Measurements from ENCODE around the gene LAT. TPM values are rescaled to one million over a fixed set of nuclear protein-coding genes. Genes with fewer than 3 reads are reported as not detected.
"Not testable (repeated sequence)": the region's sequence is repeated elsewhere in the genome, so short reads cannot be mapped to it uniquely, and the experiment has no call there.

The LAT gene
- total and polyA plus RNA-seq, 2 donors (not counting 3 experiments of a cell fraction or from before 2014, with no cell fraction given), result 4.5 to 5.9 TPM

DNA sequence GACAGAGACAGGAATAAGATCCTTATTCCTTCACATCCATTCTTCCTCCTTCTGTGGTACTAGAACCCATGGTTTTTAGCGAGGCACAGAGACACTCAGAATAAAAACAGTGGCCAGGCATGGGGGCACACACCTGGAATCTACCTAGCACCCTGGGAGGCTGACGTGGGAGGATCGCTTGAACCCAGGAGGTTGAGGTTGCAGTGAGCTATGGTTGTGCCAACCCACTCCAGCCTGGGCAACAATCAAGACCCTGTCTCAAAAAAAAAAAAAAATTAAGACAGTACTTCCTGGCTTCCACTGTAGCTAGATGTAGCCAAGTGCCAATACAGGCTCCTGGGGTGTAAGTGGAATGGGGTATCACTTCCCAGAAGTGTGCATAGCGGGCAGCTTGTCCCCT lies 17.7 kb upstream of the LAT start:
- Histone ChIP-seq H3K9me3 (replicated peaks; ENCODE audit: control insufficient read depth, insufficient read depth, low read length) (no peaks in the 10 kb centered on the region), H3K4me3 (replicated peaks in 1 of 3; ENCODE audit: insufficient read depth in 1 of 3, low read depth in 1 of 3, low read length in 3 of 3) (no peak overlapping the region), H3K4me2 (ENCODE audit: insufficient read depth, low read length) (no peak overlapping the region), H3K27me3 (ENCODE audit: control insufficient read depth in 2 of 2, insufficient read depth in 2 of 2, low read length in 2 of 2) (no peaks in the 10 kb centered on the region), H3K9ac (replicated peaks; ENCODE audit: extremely low read depth, insufficient read depth, low read length) (no peak overlapping the region), H4K20me1 (replicated peaks; ENCODE audit: control insufficient read depth, extremely low read depth, insufficient read depth, low read length) (no peaks in the 10 kb centered on the region), H2AFZ (ENCODE audit: low read depth, low read length) (no peak overlapping the region), H3K27ac (ENCODE audit: insufficient read depth, low read depth, low read length) (no peak overlapping the region), H3K9me1 (replicated peaks; ENCODE audit: control insufficient read depth, extremely low read depth, insufficient read depth, low read length) (no peaks in the 10 kb centered on the region), H3K36me3 (ENCODE audit: control insufficient read depth in 2 of 2, extremely low read depth in 1 of 2, insufficient read depth in 2 of 2, low read length in 2 of 2) (peaks cover 4 to 17% of the 10 kb centered on the region in 2 experiments), H3K79me2 (ENCODE audit: control insufficient read depth, insufficient read depth, low read length) (no peaks in the 10 kb centered on the region), H3K4me1 (ENCODE audit: control insufficient read depth, extremely low read depth, insufficient read depth, low read length) (no peaks in the 10 kb centered on the region)
- BruUV-seq (replicated peaks), result no TSS peak
- intact Hi-C loops (cut with micrococcal nuclease), result no loop called here
- dilution Hi-C loops (cut with MboI; ENCODE audit: extremely low pct_ligation_motif_present, low sequenced_read_pairs), result no loop called here
- FAIRE-seq (no peak), DNase-seq (ENCODE audit: low read depth, low spot score) (no peak)
- POLR2A ChIA-PET, result no interaction called here
- CTCF ChIA-PET, result no interaction called here
- TF ChIP-seq, protein P1, sequence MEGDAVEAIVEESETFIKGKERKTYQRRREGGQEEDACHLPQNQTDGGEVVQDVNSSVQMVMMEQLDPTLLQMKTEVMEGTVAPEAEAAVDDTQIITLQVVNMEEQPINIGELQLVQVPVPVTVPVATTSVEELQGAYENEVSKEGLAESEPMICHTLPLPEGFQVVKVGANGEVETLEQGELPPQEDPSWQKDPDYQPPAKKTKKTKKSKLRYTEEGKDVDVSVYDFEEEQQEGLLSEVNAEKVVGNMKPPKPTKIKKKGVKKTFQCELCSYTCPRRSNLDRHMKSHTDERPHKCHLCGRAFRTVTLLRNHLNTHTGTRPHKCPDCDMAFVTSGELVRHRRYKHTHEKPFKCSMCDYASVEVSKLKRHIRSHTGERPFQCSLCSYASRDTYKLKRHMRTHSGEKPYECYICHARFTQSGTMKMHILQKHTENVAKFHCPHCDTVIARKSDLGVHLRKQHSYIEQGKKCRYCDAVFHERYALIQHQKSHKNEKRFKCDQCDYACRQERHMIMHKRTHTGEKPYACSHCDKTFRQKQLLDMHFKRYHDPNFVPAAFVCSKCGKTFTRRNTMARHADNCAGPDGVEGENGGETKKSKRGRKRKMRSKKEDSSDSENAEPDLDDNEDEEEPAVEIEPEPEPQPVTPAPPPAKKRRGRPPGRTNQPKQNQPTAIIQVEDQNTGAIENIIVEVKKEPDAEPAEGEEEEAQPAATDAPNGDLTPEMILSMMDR (IDR thresholded peaks at IDR 0.05; ENCODE audit: extremely low read depth in 1 of 2, insufficient read depth in 1 of 2, low read depth in 1 of 2, low read length in 2 of 2), result no peak
- TF ChIP-seq MAX (IDR thresholded peaks at IDR 0.05; ENCODE audit: insufficient read depth, insufficient read length), result no peak
- no peak for TF ChIP-seq POLR2AphosphoS5 (IDR thresholded peaks at IDR 0.05; ENCODE audit: insufficient read depth, low read depth, low read length)
- no peak for TF ChIP-seq POLR2A (IDR thresholded peaks at IDR 0.05; ENCODE audit: low read depth, low read length)
- no peak for TF ChIP-seq FOS (IDR thresholded peaks at IDR 0.05; ENCODE audit: borderline replicate concordance, insufficient read depth, low read length)
- no peak for TF ChIP-seq EZH2 (IDR thresholded peaks at IDR 0.05; ENCODE audit: borderline replicate concordance, low read depth, low read length, severe bottlenecking)
- no peak for TF ChIP-seq MYC (IDR thresholded peaks at IDR 0.05; ENCODE audit: low read depth, low read length)
- no peak for TF ChIP-seq GATA2 (IDR thresholded peaks at IDR 0.05; ENCODE audit: insufficient read depth, insufficient read length, low read depth, low read length)
- TF ChIP-seq JUN (IDR thresholded peaks at IDR 0.05; ENCODE audit: borderline replicate concordance, insufficient read depth, insufficient read length, low read depth), result no peak

- H3K4me2 ChIP-seq (ENCODE audit: insufficient read depth, low read length); H3K4me1 ChIP-seq (ENCODE audit: control insufficient read depth, extremely low read depth, insufficient read depth, low read length); H3K79me2 ChIP-seq (ENCODE audit: control insufficient read depth, insufficient read depth, low read length); H2AFZ ChIP-seq (ENCODE audit: low read depth, low read length); H4K20me1 ChIP-seq (replicated peaks; ENCODE audit: control insufficient read depth, extremely low read depth, insufficient read depth, low read length); BruUV-seq (replicated peaks); CTCF ChIA-PET; H3K27me3 ChIP-seq (ENCODE audit: control insufficient read depth in 2 of 2, insufficient read depth in 2 of 2, low read length in 2 of 2); intact Hi-C loops (cut with micrococcal nuclease); H3K9me1 ChIP-seq (replicated peaks; ENCODE audit: control insufficient read depth, extremely low read depth, insufficient read depth, low read length); H3K36me3 ChIP-seq (ENCODE audit: control insufficient read depth in 2 of 2, extremely low read depth in 1 of 2, insufficient read depth in 2 of 2, low read length in 2 of 2); H3K9ac ChIP-seq (replicated peaks; ENCODE audit: extremely low read depth, insufficient read depth, low read length); FAIRE-seq; DNase-seq (ENCODE audit: low read depth, low spot score); H3K27ac ChIP-seq (ENCODE audit: insufficient read depth, low read depth, low read length); dilution Hi-C loops (cut with MboI; ENCODE audit: extremely low pct_ligation_motif_present, low sequenced_read_pairs); H3K4me3 ChIP-seq (replicated peaks in 1 of 3; ENCODE audit: insufficient read depth in 1 of 3, low read depth in 1 of 3, low read length in 3 of 3); H3K9me3 ChIP-seq (replicated peaks; ENCODE audit: control insufficient read depth, insufficient read depth, low read length): not testable (repeated sequence)
- POLR2A ChIA-PET, result interaction anchor here (0.7 kb wide), 1 partner anchor 1034 kb away, joined by 3 read pairs; no protein-coding TSS in a partner anchor
These were observed 15.2 kb upstream of the LAT start for GRCh38 chr16:28969696-28970095.
